Left renal pelvis (tissue), 4 donors: ENCODE data around the gene HDHD3. TPM values are rescaled to one million over a fixed set of nuclear protein-coding genes. Genes with fewer than 3 reads are reported as not detected.
A peak's percentile ranks its signal among the peaks of the same experiment; 100 is the strongest.
"Not testable (repeated sequence)": the region's sequence is repeated elsewhere in the genome, so short reads cannot be mapped to it uniquely, and the experiment has no call there.

Experiments
- DNase-seq, 4 donors: peaks; one replicate each; pipeline ENCODE4 v3.0.0-alpha.2; 2013; ENCODE audit warnings: low read depth in 4 of 4, low spot score in 3 of 4
- polyA plus RNA-seq, 4 donors: library from polyadenylated mRNA; unstranded; fragments of 120-200 nt; gene quantifications; one replicate each; pipeline ENCODE4 v1.2.1, GENCODE V29; 2013; ENCODE audit not compliant: insufficient read length in 4 of 4

Gene HDHD3
- 10 to 100 TPM in 3 of 4 donors, 1 to 10 TPM in 1; 8.4 to 50.7 (median 28.4) TPM for polyA plus RNA-seq

- DNase-seq, result peak in 1 of 4 donors; percentile 72
These were observed at the start of gene HDHD3 for GRCh38 chr9:113376634-113377567. Gene HDHD3 (minus strand): TSS chr9:113376986. CDS start chr9:113374354, 2,632 bp downstream.

GRCh38 chr9:113425072-113425471 is 48.3 kb upstream of the HDHD3 start:
- DNase-seq, result no peak

- DNase-seq, result no peak
These were observed 44.9 kb upstream of the HDHD3 start for GRCh38 chr9:113421726-113422125.

GRCh38 chr9:113417370-113417769 is 40.6 kb upstream of the HDHD3 start:
- DNase-seq, result no peak

GRCh38 chr9:113416149-113416721 is 39.4 kb upstream of the HDHD3 start:
- DNase-seq, result no peak

GRCh38 chr9:113410207-113410864 is 33.5 kb upstream of the HDHD3 start, which contains the start of the genes C9orf43 and POLE3:
Gene C9orf43 (plus strand): TSS chr9:113410747. CDS start chr9:113413494, 2,747 bp downstream.
Gene POLE3 (minus strand): TSS chr9:113410675. CDS start chr9:113410293, 382 bp downstream.
- DNase-seq, result peak; percentile 92 to 93 (median 92)

- DNase-seq, result no peak
These were observed 33.1 kb upstream of the HDHD3 start for GRCh38 chr9:113409883-113410206.

GRCh38 chr9:113409481-113409880 is 32.7 kb upstream of the HDHD3 start:
- no peak for DNase-seq

GRCh38 chr9:113406873-113407511 is 30.2 kb upstream of the HDHD3 start:
- peak in 1 of 4 donors; percentile 47 for DNase-seq

- DNase-seq, result not testable (repeated sequence)
These were observed 29.6 kb upstream of the HDHD3 start for GRCh38 chr9:113406353-113406752.

- DNase-seq, result no peak
These were observed 26.9 kb upstream of the HDHD3 start for GRCh38 chr9:113403646-113404045.

GRCh38 chr9:113401027-113401792 is 24.4 kb upstream of the HDHD3 start, which contains the start of gene ALAD:
Gene ALAD (minus strand): TSS chr9:113401284. CDS start chr9:113393559, 7,725 bp downstream.
- peak; percentile 94 to 98 (median 97) for DNase-seq

- DNase-seq, result no peak
These were observed 22.9 kb upstream of the HDHD3 start for GRCh38 chr9:113399646-113400200.

GRCh38 chr9:113398796-113399195 is 22.0 kb upstream of the HDHD3 start:
- DNase-seq, result no peak

- no peak for DNase-seq
These were observed 20.4 kb upstream of the HDHD3 start for GRCh38 chr9:113397203-113397631.

GRCh38 chr9:113395000-113395861 is 18.4 kb upstream of the HDHD3 start:
- no peak for DNase-seq

- DNase-seq, result no peak
These were observed 16.5 kb upstream of the HDHD3 start for GRCh38 chr9:113393281-113393680.

GRCh38 chr9:113391917-113392316 is 15.1 kb upstream of the HDHD3 start:
- no peak for DNase-seq
